HEK293 (cell line): ENCODE data around the gene RNF7.

ENCODE experiments used
- CTCF ChIA-PET: fragments of 350-600 bp; formaldehyde crosslinking; extraction: SDS; loops from one replicate; lab custom pipeline; 2021; ENCODE audit warnings: antibody characterized with exemption; lab: Yijun Ruan, JAX
- POLR2A ChIA-PET: fragments of 300-600 bp; formaldehyde crosslinking; extraction: SDS; loops from one replicate; lab custom pipeline; 2020; ENCODE audit warnings: antibody characterized with exemption, inconsistent platforms; lab: Yijun Ruan, JAX
- H3K27ac ChIP-seq: fragments of 200-500 bp; sonication (Bioruptor generic); 2 replicates; pipeline ENCODE4 v1.5.1; 2014; ENCODE audit warnings: low read depth, low read length, control low read depth, inconsistent platforms; ENCODE audit errors: extremely low read depth
- H3K36me3 ChIP-seq, 2 experiments: fragments of 200-500 bp in 1 of 2; sonication (Bioruptor generic) in 1 of 2; 1 replicate in 1 of 2; 2 replicates in 1 of 2; pipeline ENCODE4 v1.5.1; 2014 to 2017; ENCODE audit warnings: inconsistent platforms in 2 of 2, low read length in 2 of 2; ENCODE audit not compliant: control insufficient read depth in 2 of 2, insufficient read depth in 1 of 2
- H3K4me1 ChIP-seq: fragments of 200-500 bp; sonication (Bioruptor generic); 2 replicates; pipeline ENCODE4 v1.5.1; 2014; ENCODE audit warnings: mild to moderate bottlenecking, low read length, inconsistent platforms; ENCODE audit not compliant: control insufficient read depth, insufficient read depth
- H3K4me3 ChIP-seq: 2 replicates; pipeline ENCODE4 v1.5.1; 2011; ENCODE audit warnings: low read depth, mild to moderate bottlenecking, control low read depth, low read length, moderate library complexity
- H3K9me3 ChIP-seq: fragments of 200-500 bp; sonication (Bioruptor generic); 2 replicates; pipeline ENCODE4 v1.5.1; 2014; ENCODE audit warnings: low read depth, low read length, inconsistent platforms; ENCODE audit not compliant: control insufficient read depth, insufficient read depth
- BCL11B ChIP-seq: fragments of 450-650 bp; formaldehyde crosslinking; IDR thresholded peaks from 2 replicates; pipeline ENCODE4 v1.5.1; 2016; ENCODE audit warnings: low read depth, missing biosample characterization, missing genetic modification characterization
- CTCF ChIP-seq: fragments of 450-650 bp; formaldehyde crosslinking; IDR thresholded peaks from 2 replicates; pipeline ENCODE4 v1.5.1; 2016; ENCODE audit warnings: missing biosample characterization, missing genetic modification characterization
- GLI4 ChIP-seq: fragments of 450-650 bp; formaldehyde crosslinking; IDR thresholded peaks from 2 replicates; pipeline ENCODE4 v1.5.1; 2016; ENCODE audit warnings: missing biosample characterization, missing genetic modification characterization
- GLIS2 ChIP-seq: fragments of 450-650 bp; formaldehyde crosslinking; IDR thresholded peaks from 2 replicates; pipeline ENCODE4 v1.5.1; 2016; ENCODE audit warnings: missing biosample characterization, missing genetic modification characterization
- INSM2 ChIP-seq: fragments of 450-650 bp; formaldehyde crosslinking; IDR thresholded peaks from 2 replicates; pipeline ENCODE4 v1.5.1; 2016; ENCODE audit warnings: missing biosample characterization, missing genetic modification characterization
- KLF7 ChIP-seq: fragments of 450-650 bp; formaldehyde crosslinking; IDR thresholded peaks from 2 replicates; pipeline ENCODE4 v1.5.1; 2016; ENCODE audit warnings: missing biosample characterization, missing genetic modification characterization, borderline replicate concordance
- PRDM1 ChIP-seq: fragments of 450-650 bp; formaldehyde crosslinking; IDR thresholded peaks from 2 replicates; pipeline ENCODE4; 2016; ENCODE audit warnings: missing biosample characterization, missing genetic modification characterization
- SP7 ChIP-seq: fragments of 450-650 bp; formaldehyde crosslinking; IDR thresholded peaks from 2 replicates; pipeline ENCODE4 v1.5.1; 2016; ENCODE audit warnings: missing biosample characterization, missing genetic modification characterization
- TRIM28 ChIP-seq: IDR thresholded peaks from 2 replicates; pipeline ENCODE4 v1.6.1; 2011; ENCODE audit warnings: low read length, control low read depth, borderline replicate concordance
- WT1 ChIP-seq: fragments of 450-650 bp; formaldehyde crosslinking; IDR thresholded peaks from 2 replicates; pipeline ENCODE4 v1.5.1; 2016; ENCODE audit warnings: missing biosample characterization, missing genetic modification characterization
- YY1 ChIP-seq: fragments of 450-650 bp; formaldehyde crosslinking; IDR thresholded peaks from 2 replicates; pipeline ENCODE4 v1.5.1; 2018; ENCODE audit warnings: missing biosample characterization, missing genetic modification characterization
- ZBTB26 ChIP-seq: fragments of 450-650 bp; formaldehyde crosslinking; optimal IDR thresholded peaks from 2 replicates; pipeline ENCODE3; 2016; ENCODE audit warnings: missing biosample characterization, mild to moderate bottlenecking, missing genetic modification characterization
- ZBTB6 ChIP-seq: fragments of 450-650 bp; formaldehyde crosslinking; IDR thresholded peaks from 2 replicates; pipeline ENCODE4 v1.5.1; 2017; ENCODE audit warnings: missing biosample characterization, missing genetic modification characterization
- ZFP37 ChIP-seq: fragments of 450-650 bp; formaldehyde crosslinking; IDR thresholded peaks from 2 replicates; pipeline ENCODE4 v1.5.1; 2016; ENCODE audit warnings: missing biosample characterization, missing genetic modification characterization
- ZIC2 ChIP-seq: fragments of 450-650 bp; formaldehyde crosslinking; IDR thresholded peaks from 2 replicates; pipeline ENCODE4 v1.5.1; 2016; ENCODE audit warnings: missing biosample characterization, missing genetic modification characterization
- ZNF157 ChIP-seq: fragments of 450-650 bp; formaldehyde crosslinking; IDR thresholded peaks from 2 replicates; pipeline ENCODE4 v1.5.1; 2016; ENCODE audit warnings: missing biosample characterization, missing genetic modification characterization
- ZNF175 ChIP-seq: fragments of 450-650 bp; formaldehyde crosslinking; IDR thresholded peaks from 2 replicates; pipeline ENCODE4 v1.5.1; 2016; ENCODE audit warnings: missing biosample characterization, missing genetic modification characterization
- ZNF274 ChIP-seq, 2 experiments: fragments of 200-500 bp in 1 of 2; fragments of 450-650 bp in 1 of 2; sonication (Bioruptor generic) in 1 of 2; formaldehyde crosslinking in 1 of 2; IDR thresholded peaks; 2 replicates each; pipeline versions ENCODE4 v1.5.1 to v1.6.1; 2014 to 2016; ENCODE audit warnings: borderline replicate concordance in 1 of 2, inconsistent platforms in 1 of 2, low read length in 1 of 2, missing biosample characterization in 1 of 2, missing genetic modification characterization in 1 of 2
- ZNF302 ChIP-seq: fragments of 450-650 bp; formaldehyde crosslinking; IDR thresholded peaks from 2 replicates; pipeline ENCODE4 v1.5.1; 2016; ENCODE audit warnings: missing biosample characterization, missing genetic modification characterization, low read depth
- ZNF404 ChIP-seq: fragments of 450-650 bp; formaldehyde crosslinking; IDR thresholded peaks from 2 replicates; pipeline ENCODE4 v1.5.1; 2017; ENCODE audit warnings: missing biosample characterization, missing genetic modification characterization
- ZNF501 ChIP-seq: fragments of 450-650 bp; formaldehyde crosslinking; IDR thresholded peaks from 2 replicates; pipeline ENCODE4 v1.5.1; 2016; ENCODE audit warnings: missing biosample characterization, missing genetic modification characterization
- ZNF514 ChIP-seq: fragments of 450-650 bp; formaldehyde crosslinking; IDR thresholded peaks from 2 replicates; pipeline ENCODE4 v1.5.1; 2016; ENCODE audit warnings: missing biosample characterization, missing genetic modification characterization
- ZNF530 ChIP-seq: fragments of 450-650 bp; formaldehyde crosslinking; IDR thresholded peaks from 2 replicates; pipeline ENCODE4 v1.5.1; 2016; ENCODE audit warnings: low read depth, missing biosample characterization, missing genetic modification characterization
- ZNF600 ChIP-seq: fragments of 450-650 bp; formaldehyde crosslinking; IDR thresholded peaks from 2 replicates; pipeline ENCODE4 v1.5.1; 2016; ENCODE audit warnings: missing biosample characterization, missing genetic modification characterization
- ZNF623 ChIP-seq: fragments of 450-650 bp; formaldehyde crosslinking; IDR thresholded peaks from 2 replicates; pipeline ENCODE4 v1.5.1; 2016; ENCODE audit warnings: missing biosample characterization, missing genetic modification characterization
- ZNF658 ChIP-seq: fragments of 450-650 bp; formaldehyde crosslinking; IDR thresholded peaks from 2 replicates; pipeline ENCODE4; 2016; ENCODE audit warnings: missing biosample characterization, missing genetic modification characterization
- ZNF707 ChIP-seq: fragments of 450-650 bp; formaldehyde crosslinking; IDR thresholded peaks from 2 replicates; pipeline ENCODE4 v1.5.1; 2016; ENCODE audit warnings: missing biosample characterization, missing genetic modification characterization
- ZNF768 ChIP-seq: fragments of 450-650 bp; formaldehyde crosslinking; IDR thresholded peaks from 2 replicates; pipeline ENCODE4 v1.5.1; 2018; ENCODE audit warnings: missing biosample characterization, mild to moderate bottlenecking, missing genetic modification characterization

The RNF7 gene

GRCh38 chr3:141707741-141708203 lies 30.3 kb upstream of the RNF7 start:
- Histone ChIP-seq H3K36me3 (no peaks in the 10 kb centered on the region), H3K4me1 (no peaks in the 10 kb centered on the region), H3K9me3 (no peaks in the 10 kb centered on the region), H3K27ac (no peak overlapping the region), H3K4me3 (no peak overlapping the region)
- CTCF ChIA-PET = no interaction called here
- POLR2A ChIA-PET = no interaction called here
- TF ChIP-seq ZNF302 = no peak
- no peak for TF ChIP-seq KLF7 (tag by site-specific recombination)
- no peak for TF ChIP-seq ZBTB6 (tag by site-specific recombination)
- TF ChIP-seq ZNF404 (tag by site-specific recombination) = no peak
- TF ChIP-seq ZNF768 (tag by site-specific recombination) = no peak
- no peak for TF ChIP-seq ZBTB26 (tag by site-specific recombination)
- no peak for TF ChIP-seq WT1 (tag by site-specific recombination)
- no peak for TF ChIP-seq ZNF274 (IDR thresholded peaks at IDR 0.05; ENCODE audit: low read length)
- no peak for TF ChIP-seq ZNF274 (tag by site-specific recombination; IDR thresholded peaks at IDR 0.05; ENCODE audit: borderline replicate concordance)
- TF ChIP-seq ZNF658 (tag by site-specific recombination) = no peak
- TF ChIP-seq ZNF175 = no peak
- no peak for TF ChIP-seq TRIM28
- no peak for TF ChIP-seq PRDM1 (tag by site-specific recombination)
- no peak for TF ChIP-seq GLI4 (tag by site-specific recombination)
- TF ChIP-seq YY1 = no peak
- TF ChIP-seq CTCF (tag by site-specific recombination) = no peak
- no peak for TF ChIP-seq ZNF514 (tag by site-specific recombination)
- no peak for TF ChIP-seq ZNF530
- no peak for TF ChIP-seq ZNF600 (tag by site-specific recombination)
- no peak for TF ChIP-seq SP7

- Histone ChIP-seq H3K4me3 (no peak overlapping the region), H3K9me3 (no peaks in the 10 kb centered on the region), H3K36me3 (no peaks in the 10 kb centered on the region), H3K4me1 (no peaks in the 10 kb centered on the region), H3K27ac (no peak overlapping the region)
- ChIA-PET CTCF (no interaction called here), POLR2A (no interaction called here)
- TF ChIP-seq ZNF623 (tag by site-specific recombination) (no peak), ZNF501 (tag by site-specific recombination) (no peak), ZIC2 (tag by site-specific recombination) (no peak), ZNF707 (no peak), ZNF157 (tag by site-specific recombination) (no peak), INSM2 (tag by site-specific recombination) (no peak), BCL11B (tag by site-specific recombination) (no peak), GLIS2 (tag by site-specific recombination) (no peak), ZFP37 (no peak)
Observed at GRCh38 chr3:141708367-141708766, 29.7 kb upstream of the RNF7 start.
